Endothelial cell of umbilical vein (primary cell): ENCODE measurements around the gene CMIP. TPM values are rescaled to one million over a fixed set of nuclear protein-coding genes. Genes with fewer than 3 reads are reported as not detected.

Experiments
- BruUV-seq: library from RNA; stranded (reverse); fragments of 400-500 nt; replicated peaks from 2 replicates; lab custom pipeline; 2021; lab: Mats Ljungman, UMichigan
- CTCF ChIA-PET: fragments of 300-600, 350-600 bp; sonication (Branson Sonifier 250); formaldehyde crosslinking; loops from one replicate; lab custom pipeline; 2021; ENCODE audit warnings: antibody characterized with exemption, inconsistent platforms; lab: Charles Lee
- POLR2A ChIA-PET: fragments of 300-600, 350-600 bp; sonication (Branson Sonifier 250); formaldehyde crosslinking; loops from one replicate; lab custom pipeline; 2021; ENCODE audit warnings: antibody characterized with exemption, inconsistent platforms; lab: Charles Lee
- DNase-seq: peaks from one replicate; pipeline ENCODE4 v3.0.0-alpha.2; 2011; ENCODE audit warnings: low read depth, low spot score
- FAIRE-seq: peaks from 2 replicates; lab custom pipeline; 2011; peaks lifted over from hg19 to GRCh38; lab: Jason Lieb, UNC
- H2AFZ ChIP-seq: 2 replicates; pipeline ENCODE4 v1.6.0; 2012; ENCODE audit warnings: low read depth, low read length, control low read depth, inconsistent platforms
- H3K27ac ChIP-seq: 2 replicates; pipeline ENCODE4 v1.5.1; 2011; ENCODE audit warnings: low read depth, mild to moderate bottlenecking, control low read depth, low read length, moderate library complexity; ENCODE audit not compliant: insufficient read depth
- H3K27me3 ChIP-seq, 2 experiments: 2 replicates each; pipeline versions ENCODE4 v1.6.0 to v1.6.1; 2011; ENCODE audit warnings: low read length in 2 of 2, mixed read lengths in 1 of 2; ENCODE audit not compliant: control insufficient read depth in 2 of 2, insufficient read depth in 2 of 2
- H3K36me3 ChIP-seq, 2 experiments: 2 replicates in 1 of 2; 3 replicates in 1 of 2; pipeline ENCODE4 v1.5.1; 2011; ENCODE audit warnings: low read length in 2 of 2, mild to moderate bottlenecking in 1 of 2, moderate library complexity in 1 of 2; ENCODE audit not compliant: control insufficient read depth in 2 of 2, insufficient read depth in 2 of 2; ENCODE audit errors: extremely low read depth in 1 of 2
- H3K4me1 ChIP-seq: 3 replicates; pipeline ENCODE4 v1.5.1; 2011; ENCODE audit warnings: mild to moderate bottlenecking, low read length; ENCODE audit not compliant: control insufficient read depth, insufficient read depth; ENCODE audit errors: extremely low read depth
- H3K4me2 ChIP-seq: 2 replicates; pipeline ENCODE4 v1.6.1; 2011; ENCODE audit warnings: low read length, control low read depth, mixed read lengths; ENCODE audit not compliant: insufficient read depth
- H3K4me3 ChIP-seq, 3 experiments: fragments of 200-600 bp in 1 of 3; sonication (generic), shearing (Covaris generic) in 1 of 3; replicated peaks in 1 of 3; 2 replicates each; pipeline ENCODE4 v1.5.1; 2011 to 2016; ENCODE audit warnings: control low read depth in 3 of 3, low read length in 3 of 3, mild to moderate bottlenecking in 2 of 3, inconsistent platforms in 1 of 3, low read depth in 1 of 3, moderate library complexity in 1 of 3; ENCODE audit not compliant: insufficient read depth in 1 of 3
- H3K79me2 ChIP-seq: 2 replicates; pipeline ENCODE4 v1.6.0; 2012; ENCODE audit warnings: low read length, inconsistent platforms; ENCODE audit not compliant: control insufficient read depth, insufficient read depth
- H3K9ac ChIP-seq: replicated peaks from 2 replicates; pipeline ENCODE3; 2011; ENCODE audit warnings: low read length, control low read depth; ENCODE audit not compliant: insufficient read depth; ENCODE audit errors: extremely low read depth
- H3K9me1 ChIP-seq: replicated peaks from 3 replicates; pipeline ENCODE4 v1.6.0; 2011; ENCODE audit warnings: mild to moderate bottlenecking, low read length; ENCODE audit not compliant: control insufficient read depth, insufficient read depth; ENCODE audit errors: extremely low read depth
- H3K9me3 ChIP-seq: replicated peaks from 2 replicates; pipeline ENCODE4 v1.5.1; 2012; ENCODE audit warnings: low read length, inconsistent platforms; ENCODE audit not compliant: control insufficient read depth, insufficient read depth
- H4K20me1 ChIP-seq: replicated peaks from 2 replicates; pipeline ENCODE3; 2011; ENCODE audit warnings: mild to moderate bottlenecking, low read length; ENCODE audit not compliant: control insufficient read depth, insufficient read depth; ENCODE audit errors: extremely low read depth
- CTCF ChIP-seq, 2 donors: IDR thresholded peaks; 1 replicate in 1 of 2; 2 replicates in 1 of 2; pipeline ENCODE4 v1.5.1; 2011; ENCODE audit warnings: low read length in 2 of 2, mild to moderate bottlenecking in 2 of 2, moderate library complexity in 2 of 2, control low read depth in 1 of 2, inconsistent platforms in 1 of 2, low read depth in 1 of 2; ENCODE audit not compliant: insufficient read depth in 1 of 2; ENCODE audit errors: extremely low read depth in 1 of 2
- EZH2 ChIP-seq: IDR thresholded peaks from 2 replicates; pipeline ENCODE4 v1.6.1; 2012; ENCODE audit warnings: borderline replicate concordance, low read depth, mild to moderate bottlenecking, moderate library complexity, low read length, inconsistent platforms; ENCODE audit not compliant: severe bottlenecking
- FOS ChIP-seq: IDR thresholded peaks from 2 replicates; pipeline ENCODE4 v1.6.1; 2011; ENCODE audit warnings: mild to moderate bottlenecking, low read length, moderate library complexity, borderline replicate concordance; ENCODE audit not compliant: insufficient read depth
- JUN ChIP-seq: IDR thresholded peaks from 2 replicates; pipeline ENCODE4 v1.6.1; 2011; ENCODE audit warnings: borderline replicate concordance, low read depth; ENCODE audit not compliant: insufficient read length, insufficient read depth
- MAX ChIP-seq: IDR thresholded peaks from 2 replicates; pipeline ENCODE4 v1.6.1; 2011; ENCODE audit not compliant: insufficient read depth, insufficient read length
- MYC ChIP-seq: IDR thresholded peaks from one replicate; pipeline ENCODE4 v1.6.1; 2011; ENCODE audit warnings: mild to moderate bottlenecking, low read depth, low read length
- POLR2A ChIP-seq: IDR thresholded peaks from 2 replicates; pipeline ENCODE4 v1.6.1; 2012; ENCODE audit warnings: low read depth, mild to moderate bottlenecking, control low read depth, low read length
- POLR2AphosphoS5 ChIP-seq: IDR thresholded peaks from 2 replicates; pipeline ENCODE4 v1.6.1; 2012; ENCODE audit warnings: low read depth, mild to moderate bottlenecking, control low read depth, low read length, moderate library complexity; ENCODE audit not compliant: insufficient read depth
- dilution Hi-C: fragments of 300-500 bp; cut with MboI; formaldehyde crosslinking; loops from one replicate; pipeline ENCODE4 v1.15.0; 2019; ENCODE audit warnings: low sequenced_read_pairs; ENCODE audit not compliant: extremely low pct_ligation_motif_present
- intact Hi-C: fragments of 100-400 bp; cut with micrococcal nuclease; formaldehyde crosslinking; loops from one replicate; pipeline ENCODE4 v1.10.0; 2022
- polyA plus RNA-seq, 4 experiments: library from polyadenylated mRNA; depleted of rRNA in 3 of 4; stranded (reverse) in 3 of 4; unstranded in 1 of 4; fragments of >200 nt; gene quantifications; 2 replicates each; pipeline versions ENCODE4 v1.2.1 to v1.2.3, GENCODE V29; 2011 to 2012; ENCODE audit warnings: missing spikeins in 1 of 4
- total RNA-seq: library from RNA; stranded (reverse); gene quantifications from 2 replicates; pipeline ENCODE4 v1.2.3, GENCODE V29; 2021

The CMIP gene
- total and polyA plus RNA-seq, 2 donors (not counting 3 experiments of a cell fraction or from before 2014, with no cell fraction given), result 29.0 to 101 TPM

GRCh38 chr16:81469183-81469677 is 24.6 kb downstream of the CMIP start:
- dilution Hi-C loops (loop anchor here (25.0 kb wide), 1 partner anchor 107 kb away; no protein-coding TSS in a partner anchor), intact Hi-C loops (no loop called here)
- ChIA-PET POLR2A (no interaction called here), CTCF (interaction anchor here (1.0 to 2.3 kb wide), 3 partner anchors 8 to 40 kb away, joined by 3 to 7 read pairs (median 4); no protein-coding TSS in a partner anchor)
- no TSS peak for BruUV-seq
- no peaks in the 10 kb centered on the region for H3K9me1 ChIP-seq
- no peaks in the 10 kb centered on the region for H3K36me3 ChIP-seq
- H3K4me2 ChIP-seq, result no peak overlapping the region
- H3K27me3 ChIP-seq, result no peaks in the 10 kb centered on the region
- H2AFZ ChIP-seq, result no peak overlapping the region
- peaks cover 19% of the 10 kb centered on the region for H3K4me1 ChIP-seq
- H3K4me3 ChIP-seq, result no peak overlapping the region
- no peaks in the 10 kb centered on the region for H4K20me1 ChIP-seq
- H3K79me2 ChIP-seq, result peaks cover 76% of the 10 kb centered on the region
- FAIRE-seq (no peak), DNase-seq (no peak)
- H3K27ac ChIP-seq, result no peak overlapping the region
- no peak overlapping the region for H3K9ac ChIP-seq
- TF ChIP-seq MAX, result no peak
- no peak for TF ChIP-seq MYC
- no peaks in the 10 kb centered on the region for H3K9me3 ChIP-seq

- Histone ChIP-seq H3K9me3 (no peaks in the 10 kb centered on the region), H3K9ac (no peak overlapping the region), H3K27me3 (no peaks in the 10 kb centered on the region), H2AFZ (no peak overlapping the region), H3K4me1 (peaks cover 22% of the 10 kb centered on the region), H3K36me3 (no peaks in the 10 kb centered on the region), H3K4me2 (no peak overlapping the region), H3K27ac (no peak overlapping the region), H3K9me1 (no peaks in the 10 kb centered on the region), H4K20me1 (no peaks in the 10 kb centered on the region), H3K79me2 (peaks cover 75% of the 10 kb centered on the region), H3K4me3 (no peak overlapping the region)
- DNase-seq (no peak), FAIRE-seq (no peak)
- ChIA-PET POLR2A (no interaction called here), CTCF (interaction anchor here (1.0 to 2.3 kb wide), 6 partner anchors 9 to 41 kb away, joined by 3 to 7 read pairs (median 4); no protein-coding TSS in a partner anchor)
- intact Hi-C loops (no loop called here), dilution Hi-C loops (loop anchor here (25.0 kb wide), 1 partner anchor 108 kb away; no protein-coding TSS in a partner anchor)
- no TSS peak for BruUV-seq
- no peak for TF ChIP-seq POLR2A
- no peak for TF ChIP-seq FOS
- TF ChIP-seq POLR2AphosphoS5, result no peak
- TF ChIP-seq JUN, result no peak
- TF ChIP-seq EZH2, result no peak
- no peak for TF ChIP-seq CTCF (IDR thresholded peaks at IDR 0.05; ENCODE audit: extremely low read depth in 1 of 2, insufficient read depth in 1 of 2, low read depth in 1 of 2, low read length in 2 of 2)
These were observed 25.3 kb downstream of the CMIP start for GRCh38 chr16:81469710-81470535.
